ENCODE measurements around the gene ANK3.

Gene ANK3

GRCh38 chr10:60340973-60341372, 48.7 kb downstream of the ANK3 start:
- no peak for DNase-seq

- no peak for DNase-seq
Observed at GRCh38 chr10:60339757-60340156, 49.9 kb downstream of the ANK3 start.

- no peak for DNase-seq
Observed at GRCh38 chr10:60338786-60339185, 50.9 kb downstream of the ANK3 start.

GRCh38 chr10:60338002-60338564, 51.6 kb downstream of the ANK3 start:
- no peak for DNase-seq

- no peak for DNase-seq
Observed at GRCh38 chr10:60336901-60337630, 52.6 kb downstream of the ANK3 start.

GRCh38 chr10:60335708-60336107, 54.0 kb downstream of the ANK3 start:
- no peak for DNase-seq

GRCh38 chr10:60334991-60335390, 54.7 kb downstream of the ANK3 start:
- no peak for DNase-seq

- no peak for DNase-seq
Observed at GRCh38 chr10:60332371-60332770, 57.3 kb downstream of the ANK3 start.

GRCh38 chr10:60331886-60332285, 57.8 kb downstream of the ANK3 start:
- no peak for DNase-seq

GRCh38 chr10:60323162-60323561, 66.5 kb downstream of the ANK3 start:
- no peak for DNase-seq

GRCh38 chr10:60320666-60321065, 69.0 kb downstream of the ANK3 start:
- DNase-seq = no peak

- DNase-seq = no peak
Observed at GRCh38 chr10:60316029-60316428, 73.6 kb downstream of the ANK3 start.

GRCh38 chr10:60315311-60315710, 74.4 kb downstream of the ANK3 start:
- no peak for DNase-seq

- DNase-seq = peak; percentile 72
Observed at GRCh38 chr10:60314069-60314940, 75.4 kb downstream of the ANK3 start.

GRCh38 chr10:60313589-60313952, 76.1 kb downstream of the ANK3 start:
- DNase-seq = no peak

- peak; percentile 37 for DNase-seq
Observed at GRCh38 chr10:60312818-60313588, 76.7 kb downstream of the ANK3 start.

- no peak for DNase-seq
Observed at GRCh38 chr10:60311821-60312220, 77.9 kb downstream of the ANK3 start.

- no peak for DNase-seq
Observed at GRCh38 chr10:60310740-60311139, 78.9 kb downstream of the ANK3 start.

GRCh38 chr10:60309891-60310290, 79.8 kb downstream of the ANK3 start:
- DNase-seq = no peak

- no peak for DNase-seq
Observed at GRCh38 chr10:60309371-60309770, 80.3 kb downstream of the ANK3 start.

- no peak for DNase-seq
Observed at GRCh38 chr10:60305380-60305892, 84.2 kb downstream of the ANK3 start.

- DNase-seq = no peak
Observed at GRCh38 chr10:60304829-60305379, 84.8 kb downstream of the ANK3 start.

GRCh38 chr10:60303778-60304177, 85.9 kb downstream of the ANK3 start:
- no peak for DNase-seq
